Smooth muscle cell (in vitro differentiated cells): Measurements from ENCODE around the gene IGSF9B. TPM values are rescaled to one million over a fixed set of nuclear protein-coding genes. Genes with fewer than 3 reads are reported as not detected.

ENCODE experiments used
- DNase-seq: peaks from one replicate; lab custom pipeline; 2025; ENCODE audit not compliant: unreplicated experiment; lab: John Stamatoyannopoulos, UW
- H2AFZ ChIP-seq: fragments of 200-600 bp; sonication (generic); 2 replicates; pipeline ENCODE4 v1.6.0; 2016; ENCODE audit warnings: antibody characterized with exemption, low read depth, mild to moderate bottlenecking
- H3F3A ChIP-seq: fragments of 200-600 bp; sonication (generic); 2 replicates; pipeline ENCODE4 v1.6.0; 2017; ENCODE audit warnings: antibody characterized with exemption, low read depth
- H3K27ac ChIP-seq: fragments of 200-600 bp; sonication (generic); 2 replicates; pipeline ENCODE4 v1.5.1; 2016; ENCODE audit warnings: low read depth, mild to moderate bottlenecking
- H3K27me3 ChIP-seq: fragments of 200-600 bp; sonication (generic); 2 replicates; pipeline ENCODE4 v1.6.1; 2016; ENCODE audit warnings: low read depth, mild to moderate bottlenecking
- H3K36me3 ChIP-seq: fragments of 200-600 bp; sonication (generic); 2 replicates; pipeline ENCODE4 v1.5.1; 2016; ENCODE audit warnings: low read depth
- H3K4me1 ChIP-seq: fragments of 200-600 bp; sonication (generic); 2 replicates; pipeline ENCODE4 v1.5.1; 2016; ENCODE audit warnings: low read depth
- H3K4me2 ChIP-seq: fragments of 200-600 bp; sonication (generic); 2 replicates; pipeline ENCODE4 v1.6.0; 2016; ENCODE audit warnings: mild to moderate bottlenecking
- H3K4me3 ChIP-seq: fragments of 200-600 bp; sonication (generic); 2 replicates; pipeline ENCODE4 v1.5.1; 2016; ENCODE audit warnings: mild to moderate bottlenecking
- H3K79me2 ChIP-seq: fragments of 200-600 bp; sonication (generic); 2 replicates; pipeline ENCODE4 v1.6.0; 2016; ENCODE audit warnings: low read depth, mild to moderate bottlenecking
- H3K9ac ChIP-seq: fragments of 200-600 bp; sonication (generic); 2 replicates; pipeline ENCODE4 v1.6.0; 2016; ENCODE audit warnings: low read depth
- H3K9me3 ChIP-seq: fragments of 200-600 bp; sonication (generic); replicated peaks from 2 replicates; pipeline ENCODE4 v1.5.1; 2016; ENCODE audit warnings: low read depth
- H4K20me1 ChIP-seq: fragments of 200-600 bp; sonication (generic); 2 replicates; pipeline ENCODE4 v1.6.0; 2016; ENCODE audit warnings: low read depth
- WGBS: methylation state at CpG from one replicate; pipeline ENCODE4 v1.1.7; 2016; ENCODE audit warnings: low lambda C conversion rate; 5-methylcytosine and 5-hydroxymethylcytosine counted together
- polyA plus RNA-seq: library from polyadenylated mRNA; unstranded; fragments of >200 nt; fragmentation: Nextera tagmentation; extraction: Ambion mirVana; gene quantifications from 2 replicates; pipeline ENCODE4 v1.2.1, GENCODE V29; 2016
- total RNA-seq: library from RNA; depleted of rRNA; stranded (reverse); fragments of >200 nt; gene quantifications from 2 replicates; pipeline ENCODE4 v1.2.3, GENCODE V29; 2014
- TF ChIP-seq, protein P1 (sequence below): fragments of 200-600 bp; sonication (generic); IDR thresholded peaks from 2 replicates; pipeline ENCODE4 v1.5.1; 2017; ENCODE audit warnings: borderline replicate concordance, mild to moderate bottlenecking, antibody characterized with exemption; ENCODE audit not compliant: insufficient read depth, poor library complexity, severe bottlenecking

The IGSF9B gene
- total and polyA plus RNA-seq, 2 experiments from 2014 or later: 0.82 to 1.7 TPM

DNA sequence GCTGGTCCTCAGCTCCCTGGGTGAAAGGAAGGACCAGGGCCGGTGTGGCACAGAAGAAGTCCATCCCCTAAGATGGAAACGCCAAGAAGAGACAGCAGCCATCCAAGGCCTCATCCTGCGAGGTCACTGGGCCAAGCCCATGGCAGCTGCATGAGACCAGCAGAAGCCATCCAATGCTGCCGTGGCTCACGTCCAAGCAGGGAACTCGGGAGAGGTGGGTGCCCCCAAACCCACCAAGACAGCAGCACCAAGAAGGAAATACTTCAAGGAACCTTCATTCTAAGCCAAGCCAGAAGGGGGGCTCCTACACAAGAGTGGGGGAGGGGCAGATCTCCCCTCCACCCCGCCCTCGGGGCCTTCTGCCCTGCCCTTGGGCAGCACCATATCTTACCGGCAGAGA, 49.6 kb downstream of the IGSF9B start:
- Histone ChIP-seq H3K9me3 (no peaks in the 10 kb centered on the region), H3K79me2 (no peaks in the 10 kb centered on the region), H4K20me1 (no peaks in the 10 kb centered on the region), H3K27ac (no peak overlapping the region), H3F3A (no peaks in the 10 kb centered on the region), H3K4me3 (no peak overlapping the region), H3K9ac (no peak overlapping the region), H3K36me3 (no peaks in the 10 kb centered on the region), H3K27me3 (no peaks in the 10 kb centered on the region), H3K4me2 (no peak overlapping the region), H3K4me1 (no peaks in the 10 kb centered on the region), H2AFZ (no peak overlapping the region)
- 94% methylated on average over 9 of the region's 9 CpGs for WGBS
- TF ChIP-seq, protein P1, sequence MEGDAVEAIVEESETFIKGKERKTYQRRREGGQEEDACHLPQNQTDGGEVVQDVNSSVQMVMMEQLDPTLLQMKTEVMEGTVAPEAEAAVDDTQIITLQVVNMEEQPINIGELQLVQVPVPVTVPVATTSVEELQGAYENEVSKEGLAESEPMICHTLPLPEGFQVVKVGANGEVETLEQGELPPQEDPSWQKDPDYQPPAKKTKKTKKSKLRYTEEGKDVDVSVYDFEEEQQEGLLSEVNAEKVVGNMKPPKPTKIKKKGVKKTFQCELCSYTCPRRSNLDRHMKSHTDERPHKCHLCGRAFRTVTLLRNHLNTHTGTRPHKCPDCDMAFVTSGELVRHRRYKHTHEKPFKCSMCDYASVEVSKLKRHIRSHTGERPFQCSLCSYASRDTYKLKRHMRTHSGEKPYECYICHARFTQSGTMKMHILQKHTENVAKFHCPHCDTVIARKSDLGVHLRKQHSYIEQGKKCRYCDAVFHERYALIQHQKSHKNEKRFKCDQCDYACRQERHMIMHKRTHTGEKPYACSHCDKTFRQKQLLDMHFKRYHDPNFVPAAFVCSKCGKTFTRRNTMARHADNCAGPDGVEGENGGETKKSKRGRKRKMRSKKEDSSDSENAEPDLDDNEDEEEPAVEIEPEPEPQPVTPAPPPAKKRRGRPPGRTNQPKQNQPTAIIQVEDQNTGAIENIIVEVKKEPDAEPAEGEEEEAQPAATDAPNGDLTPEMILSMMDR: no peak
- no peak for DNase-seq

DNA sequence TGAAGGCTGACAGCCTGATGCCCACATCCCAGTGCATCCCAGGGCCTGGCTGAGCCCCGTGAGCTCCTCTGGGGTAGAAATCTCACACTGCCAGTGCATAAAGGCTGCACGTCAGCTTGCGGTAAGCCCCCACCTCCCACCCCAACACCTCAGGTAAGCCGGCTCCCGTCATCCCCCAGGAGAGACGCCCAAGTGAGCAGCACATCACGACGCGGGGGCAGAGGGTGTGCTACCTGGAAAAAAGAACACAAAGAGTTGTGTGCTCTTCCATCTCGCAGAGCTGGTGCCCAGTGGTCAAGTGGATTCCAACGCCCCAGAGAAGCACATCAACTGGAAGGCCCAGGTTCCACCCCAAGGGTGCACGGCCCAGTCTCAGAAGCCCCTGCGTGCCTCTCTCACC, 50.0 kb downstream of the IGSF9B start:
- Histone ChIP-seq H2AFZ (no peak overlapping the region), H3K79me2 (no peaks in the 10 kb centered on the region), H3K36me3 (no peaks in the 10 kb centered on the region), H3K4me1 (no peaks in the 10 kb centered on the region), H3K4me2 (no peak overlapping the region), H3K9ac (no peak overlapping the region), H3K9me3 (no peaks in the 10 kb centered on the region), H4K20me1 (no peaks in the 10 kb centered on the region), H3F3A (no peaks in the 10 kb centered on the region), H3K27ac (no peak overlapping the region), H3K27me3 (no peaks in the 10 kb centered on the region), H3K4me3 (no peak overlapping the region)
- TF ChIP-seq, protein P1: no peak
- WGBS: 96% methylated on average over 13 of the region's 13 CpGs
- DNase-seq: no peak

DNA sequence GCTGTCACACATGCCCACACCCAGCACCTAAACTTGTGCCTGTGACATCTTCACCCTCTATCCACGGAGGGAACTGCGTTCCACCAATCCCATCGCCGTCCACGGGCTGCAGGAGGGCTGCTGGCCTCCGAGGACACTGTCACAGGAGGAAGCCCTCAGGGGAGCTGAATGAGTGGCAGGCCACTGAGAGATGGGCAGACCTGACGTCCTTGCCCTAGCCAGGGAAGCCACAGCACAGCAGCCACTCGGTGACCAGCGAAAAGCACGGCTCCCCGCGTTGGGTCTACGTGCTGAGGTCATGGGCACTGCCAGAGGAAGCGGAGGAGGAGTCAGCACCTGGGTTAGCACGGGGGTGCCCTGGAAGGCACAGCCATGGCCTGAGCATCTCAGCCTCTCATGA, 50.5 kb downstream of the IGSF9B start:
- no peaks in the 10 kb centered on the region for H3K36me3 ChIP-seq

DNA sequence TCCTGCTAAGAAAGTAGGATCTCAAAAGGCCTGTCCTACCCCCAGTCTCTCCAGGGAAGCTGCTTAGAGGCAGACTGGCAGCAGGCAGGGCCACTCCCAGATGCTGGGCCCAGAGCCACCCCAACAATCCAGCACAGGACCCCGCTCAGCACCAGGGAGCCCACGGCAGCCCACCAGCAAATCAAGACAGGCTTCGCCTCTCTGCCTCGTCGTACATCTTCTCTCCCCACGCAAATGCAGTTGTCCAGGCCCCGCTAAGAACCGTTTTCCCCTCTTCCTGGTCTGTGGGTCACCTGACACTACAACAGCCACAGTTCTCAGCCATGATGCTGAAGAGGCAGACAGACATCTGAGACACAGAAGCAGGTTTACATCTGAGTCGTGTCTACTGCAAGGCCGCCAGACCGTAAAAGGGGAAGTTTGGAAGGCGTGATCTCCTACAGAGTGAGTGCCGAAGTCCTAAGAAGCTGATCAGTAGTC, 51.1 kb downstream of the IGSF9B start:
- H3F3A ChIP-seq: no peaks in the 10 kb centered on the region
- no peak overlapping the region for H3K4me3 ChIP-seq
- no peaks in the 10 kb centered on the region for H4K20me1 ChIP-seq
- H3K9ac ChIP-seq: no peak overlapping the region
- no peak overlapping the region for H2AFZ ChIP-seq
- WGBS: 94% methylated on average over 13 of the region's 13 CpGs
- H3K79me2 ChIP-seq: no peaks in the 10 kb centered on the region
- DNase-seq: no peak
- no peaks in the 10 kb centered on the region for H3K27me3 ChIP-seq
- no peaks in the 10 kb centered on the region for H3K9me3 ChIP-seq
- H3K4me2 ChIP-seq: no peak overlapping the region
- no peaks in the 10 kb centered on the region for H3K36me3 ChIP-seq
- TF ChIP-seq, protein P1: no peak
- H3K27ac ChIP-seq: no peak overlapping the region
- H3K4me1 ChIP-seq: no peaks in the 10 kb centered on the region

More for the DNA sequence above, 50.5 kb downstream of the IGSF9B start:
- Histone ChIP-seq H3K4me1 (no peaks in the 10 kb centered on the region), H4K20me1 (no peaks in the 10 kb centered on the region), H3K4me2 (no peak overlapping the region), H2AFZ (no peak overlapping the region), H3K27ac (no peak overlapping the region), H3K79me2 (no peaks in the 10 kb centered on the region), H3K4me3 (no peak overlapping the region), H3F3A (no peaks in the 10 kb centered on the region), H3K9ac (no peak overlapping the region), H3K27me3 (no peaks in the 10 kb centered on the region), H3K9me3 (no peaks in the 10 kb centered on the region)
- DNase-seq: no peak
- WGBS: 93% methylated on average over 15 of the region's 15 CpGs
- TF ChIP-seq, protein P1: no peak
